Astrocyte (in vitro differentiated cells and primary cell): ENCODE measurements around the gene GMDS.

Experiments used
- EZH2 ChIP-seq: IDR thresholded peaks from 2 replicates; pipeline ENCODE4 v1.6.1; 2012; ENCODE audit warnings: mild to moderate bottlenecking, low read length, inconsistent platforms; ENCODE audit not compliant: insufficient read depth
- TF ChIP-seq, protein P1 (sequence below): IDR thresholded peaks from 2 replicates; pipeline ENCODE4 v1.5.1; 2011; ENCODE audit warnings: low read depth, mild to moderate bottlenecking, inconsistent platforms, low read length, moderate library complexity; ENCODE audit not compliant: insufficient read depth

DNA sequence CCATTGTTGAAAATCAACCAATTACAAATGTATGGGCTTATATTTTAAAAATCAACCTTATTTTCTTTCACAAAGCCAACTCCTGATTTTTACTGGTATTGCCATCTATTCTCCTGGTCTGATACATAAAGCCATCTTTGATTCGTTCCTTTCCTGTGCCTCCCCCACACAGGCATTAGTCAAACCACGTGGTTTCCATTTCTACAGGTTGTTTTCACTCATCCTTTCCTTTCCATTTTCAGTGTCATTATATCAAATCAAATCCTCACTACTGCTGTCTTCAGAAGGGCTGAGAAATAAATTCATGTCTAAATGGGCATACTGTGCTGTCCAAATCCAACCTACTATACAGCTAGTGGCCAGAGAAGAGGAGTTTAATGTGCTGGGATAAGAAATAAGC is 354.4 kb downstream of the GMDS start:
- TF ChIP-seq, protein P1, sequence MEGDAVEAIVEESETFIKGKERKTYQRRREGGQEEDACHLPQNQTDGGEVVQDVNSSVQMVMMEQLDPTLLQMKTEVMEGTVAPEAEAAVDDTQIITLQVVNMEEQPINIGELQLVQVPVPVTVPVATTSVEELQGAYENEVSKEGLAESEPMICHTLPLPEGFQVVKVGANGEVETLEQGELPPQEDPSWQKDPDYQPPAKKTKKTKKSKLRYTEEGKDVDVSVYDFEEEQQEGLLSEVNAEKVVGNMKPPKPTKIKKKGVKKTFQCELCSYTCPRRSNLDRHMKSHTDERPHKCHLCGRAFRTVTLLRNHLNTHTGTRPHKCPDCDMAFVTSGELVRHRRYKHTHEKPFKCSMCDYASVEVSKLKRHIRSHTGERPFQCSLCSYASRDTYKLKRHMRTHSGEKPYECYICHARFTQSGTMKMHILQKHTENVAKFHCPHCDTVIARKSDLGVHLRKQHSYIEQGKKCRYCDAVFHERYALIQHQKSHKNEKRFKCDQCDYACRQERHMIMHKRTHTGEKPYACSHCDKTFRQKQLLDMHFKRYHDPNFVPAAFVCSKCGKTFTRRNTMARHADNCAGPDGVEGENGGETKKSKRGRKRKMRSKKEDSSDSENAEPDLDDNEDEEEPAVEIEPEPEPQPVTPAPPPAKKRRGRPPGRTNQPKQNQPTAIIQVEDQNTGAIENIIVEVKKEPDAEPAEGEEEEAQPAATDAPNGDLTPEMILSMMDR: no peak
- TF ChIP-seq EZH2: no peak
